HG02642 (cell line): ENCODE results near the gene TTC23L.

Experiments
- ATAC-seq: cut with Tn5 transposase; IDR thresholded peaks from one replicate; pipeline ENCODE4 v1.9.1; 2021; ENCODE audit warnings: mild to moderate bottlenecking; ENCODE audit not compliant: unreplicated experiment, poor library complexity

The TTC23L gene

DNA sequence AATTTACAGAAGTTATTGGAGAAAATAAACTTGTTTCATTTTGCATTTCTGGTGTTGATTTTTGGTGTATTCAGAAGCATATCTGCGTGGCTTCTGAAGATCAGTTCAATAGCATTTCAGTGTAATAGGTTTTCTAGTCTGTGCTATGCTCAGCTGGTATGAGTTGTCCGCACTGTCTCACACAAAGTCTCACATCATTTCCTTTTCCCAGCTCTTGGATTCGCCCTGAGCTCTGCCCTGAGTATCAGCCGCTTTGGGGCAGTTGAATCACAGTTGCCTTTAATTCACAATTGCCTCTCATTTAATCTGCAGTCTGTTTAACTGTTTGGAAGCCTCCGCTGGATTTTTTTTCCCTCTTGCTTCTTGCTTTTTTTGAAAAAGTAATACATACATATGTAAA, 6.4 kb upstream of the TTC23L start:
- ATAC-seq, result no peak

DNA sequence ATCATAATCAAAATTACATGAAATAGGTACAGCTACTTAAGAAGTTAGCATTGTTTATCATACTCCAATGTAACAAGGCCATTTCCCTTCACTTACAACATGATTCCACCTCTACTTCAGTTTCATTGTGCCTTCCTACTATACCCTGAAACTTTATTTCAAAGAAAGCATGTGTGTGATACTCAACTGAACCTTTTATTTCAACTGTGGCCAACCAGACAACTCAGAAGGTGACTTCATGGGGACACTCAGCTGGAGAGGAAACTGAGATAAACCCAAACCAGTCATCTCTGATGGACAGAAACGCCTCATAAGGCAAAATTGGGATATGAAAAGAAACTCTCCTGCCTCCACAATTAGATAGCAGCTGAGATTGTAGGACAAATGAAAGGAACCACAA, 5.9 kb upstream of the TTC23L start:
- ATAC-seq, result no peak

DNA sequence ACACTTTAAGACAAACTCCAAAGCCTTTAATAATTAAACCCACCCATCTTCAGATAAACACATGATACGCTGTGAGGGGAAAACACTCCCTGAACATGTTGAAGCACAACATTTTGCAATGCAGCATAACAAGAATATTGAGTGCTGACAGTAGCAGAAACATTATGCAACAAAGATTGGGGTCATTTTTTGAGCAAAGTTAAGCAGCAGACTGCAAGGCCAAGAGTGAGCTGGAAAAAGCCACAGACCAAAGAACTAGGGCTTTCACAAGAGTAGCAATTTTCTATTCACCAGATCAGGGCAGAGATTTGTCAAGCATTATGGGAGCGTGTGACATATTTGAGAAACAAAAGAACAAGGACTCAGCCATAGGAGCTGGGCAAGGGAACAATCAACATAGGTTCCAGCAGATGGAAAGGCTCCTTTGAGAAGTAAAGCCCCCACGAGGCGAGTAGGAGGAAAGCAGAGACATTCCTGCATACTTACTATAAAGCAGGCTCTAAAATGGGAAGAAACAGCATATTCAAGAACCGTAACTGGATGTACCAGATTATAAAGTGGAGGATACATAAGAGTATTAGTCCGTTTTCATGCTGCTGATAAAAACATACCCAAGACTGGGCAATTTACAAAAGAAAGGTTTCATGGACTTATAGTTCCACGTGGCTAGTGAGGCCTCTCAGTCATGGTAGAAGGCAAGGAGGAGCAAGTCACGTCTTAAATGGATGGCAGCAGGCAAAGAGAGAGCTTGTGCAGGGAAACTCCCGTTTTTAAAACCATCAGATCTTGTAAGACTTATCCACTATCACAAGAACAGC, 4.8 kb upstream of the TTC23L start:
- ATAC-seq, result no peak

- ATAC-seq, result no peak
Observed at GRCh38 chr5:34834794-34835089, 4.2 kb upstream of the TTC23L start.

DNA sequence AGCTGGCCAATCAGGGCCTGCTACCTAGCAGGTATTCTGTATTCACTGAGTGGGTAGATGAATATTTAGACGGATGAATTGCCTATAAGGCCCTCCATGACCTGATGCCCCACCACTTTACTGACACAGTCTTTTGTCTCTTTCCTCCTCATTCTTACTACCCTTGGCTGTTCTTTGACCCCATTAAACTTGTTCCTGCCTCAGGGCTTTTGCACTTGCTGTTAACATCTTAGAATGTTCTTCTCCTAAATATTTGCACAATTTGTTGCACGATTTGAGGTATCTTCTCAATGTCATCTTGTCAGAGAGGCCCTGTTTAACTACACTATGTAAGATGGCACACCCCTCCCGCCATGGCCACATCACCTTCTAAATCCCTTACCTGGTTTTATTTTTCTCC, 3.3 kb upstream of the TTC23L start:
- no peak for ATAC-seq

- no peak for ATAC-seq
Observed at GRCh38 chr5:34841816-34842215, 2.9 kb downstream of the TTC23L start.

DNA sequence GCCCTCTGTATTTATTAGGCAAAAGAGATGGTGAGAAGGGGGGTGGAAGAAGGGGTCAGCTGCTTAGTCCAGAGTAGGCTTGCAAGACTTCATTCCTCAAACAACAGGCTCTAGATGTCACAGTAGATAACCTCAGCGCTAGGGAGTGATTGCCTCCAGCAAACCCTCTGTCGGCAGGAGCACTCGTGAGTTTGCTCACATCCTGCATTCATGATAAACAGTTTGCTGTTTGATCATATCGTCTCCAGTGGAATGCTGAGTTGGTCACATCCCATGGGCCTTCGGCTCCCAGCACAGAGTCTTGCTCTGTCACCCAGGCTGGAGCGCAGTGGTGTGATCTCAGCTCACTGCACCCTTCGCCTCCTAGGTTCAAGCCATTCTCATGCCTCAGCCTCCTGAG, 3.6 kb downstream of the TTC23L start:
- no peak for ATAC-seq

- ATAC-seq, result no peak
Observed at GRCh38 chr5:34843497-34843896, 4.5 kb downstream of the TTC23L start.

- ATAC-seq, result no peak
Observed at GRCh38 chr5:34844106-34844505, 5.1 kb downstream of the TTC23L start.

GRCh38 chr5:34844999-34845398, 6.0 kb downstream of the TTC23L start:
- ATAC-seq, result no peak

DNA sequence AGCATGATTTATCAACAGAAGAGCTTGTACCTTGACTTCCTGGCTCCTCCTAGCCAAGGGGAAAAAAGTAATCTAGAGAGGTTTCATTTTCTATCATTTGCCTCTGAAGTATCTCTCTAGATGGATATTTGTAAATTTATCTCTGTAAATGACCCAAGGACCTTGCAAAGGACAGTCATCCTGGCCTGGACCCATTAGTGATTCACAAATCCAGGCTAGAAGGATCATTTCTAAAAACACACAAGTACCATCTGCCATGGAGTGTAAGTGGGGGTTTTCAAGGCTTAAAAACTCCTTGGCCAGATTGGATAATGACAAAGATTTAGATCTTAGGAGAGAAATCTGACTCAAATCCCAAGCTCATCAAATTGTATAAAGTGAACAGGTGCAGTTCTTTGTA, 8.1 kb downstream of the TTC23L start:
- no peak for ATAC-seq

DNA sequence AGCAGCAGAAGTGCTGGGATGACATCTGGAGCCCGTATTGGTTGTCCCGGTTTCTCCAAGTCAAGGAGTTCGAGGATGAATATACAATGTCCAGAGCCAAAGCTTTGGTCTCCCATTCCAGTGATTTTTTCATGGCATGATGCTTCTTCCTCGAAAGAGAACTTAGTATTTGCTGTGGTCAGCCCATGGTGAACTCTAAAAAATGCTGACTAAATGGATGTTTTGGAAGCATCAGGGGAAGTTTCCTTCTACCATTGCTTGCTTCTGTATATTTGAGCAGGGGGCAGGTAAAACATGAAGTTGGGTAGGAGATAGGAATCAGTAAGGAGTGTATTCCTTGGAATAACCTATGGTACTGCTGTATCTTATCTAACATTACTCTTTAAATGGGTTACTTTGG, 8.6 kb downstream of the TTC23L start:
- ATAC-seq, result no peak

DNA sequence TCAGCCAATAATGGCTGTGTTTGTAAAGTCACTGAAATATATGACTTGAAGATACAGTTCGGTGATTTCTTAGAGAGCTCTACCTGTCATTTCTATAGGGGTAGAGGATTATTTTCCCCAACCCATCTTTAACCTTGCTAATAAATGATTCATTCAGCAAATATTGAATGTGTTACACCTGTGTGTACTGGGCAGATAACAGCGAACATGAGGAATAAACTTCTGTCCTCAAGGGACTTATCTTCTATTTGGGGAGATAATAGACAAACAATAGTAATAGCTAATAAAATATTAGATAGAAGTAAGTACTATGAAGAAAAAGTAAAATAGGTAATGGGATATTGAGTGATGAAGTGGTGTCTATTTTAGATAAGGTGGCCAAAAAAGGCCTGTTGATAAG, 9.3 kb downstream of the TTC23L start:
- no peak for ATAC-seq

GRCh38 chr5:34849253-34849652, 10.3 kb downstream of the TTC23L start:
- ATAC-seq, result no peak

DNA sequence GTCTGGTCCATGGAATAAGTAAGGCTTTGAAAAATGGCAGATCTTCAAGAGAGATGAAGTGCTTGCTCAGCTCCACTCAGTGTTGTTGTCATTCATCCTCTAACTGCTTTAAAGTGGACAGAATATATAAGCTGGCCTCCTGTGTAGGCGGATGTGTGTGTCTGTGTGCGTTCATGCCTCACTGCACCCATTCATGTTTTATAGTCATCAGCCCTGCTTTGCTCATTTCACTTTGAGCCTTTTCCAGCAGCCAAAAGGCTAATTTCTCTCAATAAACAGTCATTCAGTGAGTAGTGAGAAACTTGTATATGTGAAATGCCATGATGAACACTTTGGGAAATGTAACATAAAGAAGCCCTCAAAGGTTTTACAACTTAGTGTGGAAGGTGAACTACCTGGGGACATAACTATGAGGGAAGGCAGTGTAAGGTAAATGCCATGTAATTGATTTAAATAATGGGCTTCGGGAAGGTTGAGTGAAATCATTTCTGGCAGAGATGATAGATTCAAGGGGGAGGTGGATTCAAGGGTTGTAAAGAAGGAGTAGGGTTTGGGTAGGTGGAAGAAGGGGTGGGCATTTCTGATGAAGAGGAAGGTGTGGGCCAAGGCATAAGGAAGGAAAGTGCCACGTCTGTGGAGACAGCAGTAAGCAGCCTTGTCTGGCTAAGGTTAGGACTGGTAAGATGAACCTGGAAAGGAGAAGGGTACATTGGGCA, 15.7 kb downstream of the TTC23L start:
- peak; percentile 97 for ATAC-seq

- no peak for ATAC-seq
Observed at GRCh38 chr5:34857161-34857560, 18.2 kb downstream of the TTC23L start.

DNA sequence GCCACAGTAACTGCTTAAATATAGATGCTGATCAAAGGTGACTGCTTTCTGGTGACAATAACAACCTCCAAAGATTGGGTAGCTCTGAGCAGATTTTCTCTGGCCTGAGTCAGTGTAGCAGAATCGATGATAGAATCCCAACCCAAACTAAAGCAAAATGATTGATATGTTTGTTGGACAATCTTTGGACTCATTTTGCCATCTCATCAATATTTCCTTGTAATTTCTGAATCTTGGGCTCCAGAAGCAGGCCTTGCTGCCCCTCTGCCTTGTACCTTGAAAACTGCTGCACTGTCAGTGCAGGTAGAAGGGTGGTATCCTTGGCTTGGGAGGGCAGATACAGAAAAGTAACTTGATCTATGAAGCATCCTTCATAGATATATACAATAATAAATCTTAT, 18.9 kb downstream of the TTC23L start:
- no peak for ATAC-seq

- no peak for ATAC-seq
Observed at GRCh38 chr5:34858790-34859189, 19.8 kb downstream of the TTC23L start.

DNA sequence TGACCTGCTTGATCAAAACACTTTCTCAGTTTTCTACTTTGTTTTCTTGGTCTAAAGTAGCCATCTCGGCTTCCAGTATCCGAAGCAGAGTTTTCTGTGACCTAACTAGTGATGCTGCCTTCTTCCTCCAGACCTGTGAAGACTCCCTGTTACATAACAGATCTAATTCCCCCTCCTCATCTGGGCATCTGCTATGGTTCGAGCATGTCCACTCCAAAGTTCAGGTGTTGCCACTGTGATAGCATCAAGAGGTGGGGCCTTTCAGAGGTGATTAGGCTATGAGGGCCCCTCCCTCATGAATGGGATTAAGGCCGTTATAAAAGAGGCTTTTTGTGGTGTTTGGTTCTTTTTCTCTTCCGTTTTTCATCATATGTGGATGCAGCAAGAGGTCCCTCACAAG, 20.3 kb downstream of the TTC23L start:
- no peak for ATAC-seq

DNA sequence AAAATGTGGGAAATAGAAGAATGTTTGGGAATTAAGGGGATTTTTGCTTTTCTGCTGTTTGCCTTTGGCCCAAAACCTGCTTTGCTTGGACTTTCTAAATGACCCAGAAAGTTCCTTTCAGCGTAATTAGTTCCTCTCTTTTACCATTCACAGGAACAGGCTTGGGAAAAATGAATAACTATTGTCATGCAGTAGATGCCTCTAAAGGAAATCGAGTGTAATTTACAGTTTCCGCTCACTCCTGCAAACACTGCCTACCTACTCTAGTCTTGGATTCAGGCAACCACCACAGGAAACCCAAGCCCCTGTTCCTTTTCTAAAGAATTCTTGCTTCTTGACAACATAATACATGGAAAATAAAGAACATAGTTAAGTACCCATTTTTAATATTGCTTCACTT, 25.0 kb downstream of the TTC23L start:
- no peak for ATAC-seq

DNA sequence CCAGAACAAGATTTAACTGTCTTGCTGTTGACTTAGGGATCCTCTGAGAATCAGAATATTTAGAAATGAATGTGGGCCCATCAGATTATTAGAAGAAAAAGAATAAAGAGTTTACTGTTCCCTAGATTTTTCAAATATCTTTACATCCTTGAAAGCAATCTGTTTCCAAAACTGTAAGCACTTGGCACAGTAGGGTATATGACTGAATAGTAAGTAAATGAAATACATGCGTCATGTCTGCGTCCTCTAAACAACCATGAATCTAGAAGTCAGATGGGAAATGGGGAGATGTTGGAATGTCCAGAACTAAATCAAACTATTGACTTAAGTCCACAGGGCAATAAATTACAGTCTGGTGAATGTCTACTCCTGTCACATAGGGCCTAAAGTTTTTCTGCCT, 26.1 kb downstream of the TTC23L start:
- no peak for ATAC-seq

- ATAC-seq, result no peak
Observed at GRCh38 chr5:34866989-34867471, 28.1 kb downstream of the TTC23L start.
